ENCODE data around the gene MALAT1.
"Not testable (repeated sequence)": the region's sequence is repeated elsewhere in the genome, so short reads cannot be mapped to it uniquely, and the experiment has no call there.

Gene MALAT1

DNA sequence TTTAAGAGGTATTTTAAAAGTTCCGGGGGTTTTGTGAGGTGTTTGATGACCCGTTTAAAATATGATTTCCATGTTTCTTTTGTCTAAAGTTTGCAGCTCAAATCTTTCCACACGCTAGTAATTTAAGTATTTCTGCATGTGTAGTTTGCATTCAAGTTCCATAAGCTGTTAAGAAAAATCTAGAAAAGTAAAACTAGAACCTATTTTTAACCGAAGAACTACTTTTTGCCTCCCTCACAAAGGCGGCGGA is 193 bp upstream of the MALAT1 start:
- DNase-seq (ENCODE audit: low spot score), result no peak

DNA sequence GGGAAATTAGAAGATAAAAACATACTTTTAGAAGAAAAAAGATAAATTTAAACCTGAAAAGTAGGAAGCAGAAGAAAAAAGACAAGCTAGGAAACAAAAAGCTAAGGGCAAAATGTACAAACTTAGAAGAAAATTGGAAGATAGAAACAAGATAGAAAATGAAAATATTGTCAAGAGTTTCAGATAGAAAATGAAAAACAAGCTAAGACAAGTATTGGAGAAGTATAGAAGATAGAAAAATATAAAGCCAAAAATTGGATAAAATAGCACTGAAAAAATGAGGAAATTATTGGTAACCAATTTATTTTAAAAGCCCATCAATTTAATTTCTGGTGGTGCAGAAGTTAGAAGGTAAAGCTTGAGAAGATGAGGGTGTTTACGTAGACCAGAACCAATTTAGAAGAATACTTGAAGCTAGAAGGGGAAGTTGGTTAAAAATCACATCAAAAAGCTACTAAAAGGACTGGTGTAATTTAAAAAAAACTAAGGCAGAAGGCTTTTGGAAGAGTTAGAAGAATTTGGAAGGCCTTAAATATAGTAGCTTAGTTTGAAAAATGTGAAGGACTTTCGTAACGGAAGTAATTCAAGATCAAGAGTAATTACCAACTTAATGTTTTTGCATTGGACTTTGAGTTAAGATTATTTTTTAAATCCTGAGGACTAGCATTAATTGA is 1.0 kb downstream of the MALAT1 start:
- no peak for DNase-seq (ENCODE audit: low spot score)

- DNase-seq (ENCODE audit: low spot score), result no peak
Observed at GRCh38 chr11:65500387-65501185, 1.7 kb downstream of the MALAT1 start.

GRCh38 chr11:65501186-65501471 is 2.3 kb downstream of the MALAT1 start:
- no peak for DNase-seq (ENCODE audit: low spot score)

DNA sequence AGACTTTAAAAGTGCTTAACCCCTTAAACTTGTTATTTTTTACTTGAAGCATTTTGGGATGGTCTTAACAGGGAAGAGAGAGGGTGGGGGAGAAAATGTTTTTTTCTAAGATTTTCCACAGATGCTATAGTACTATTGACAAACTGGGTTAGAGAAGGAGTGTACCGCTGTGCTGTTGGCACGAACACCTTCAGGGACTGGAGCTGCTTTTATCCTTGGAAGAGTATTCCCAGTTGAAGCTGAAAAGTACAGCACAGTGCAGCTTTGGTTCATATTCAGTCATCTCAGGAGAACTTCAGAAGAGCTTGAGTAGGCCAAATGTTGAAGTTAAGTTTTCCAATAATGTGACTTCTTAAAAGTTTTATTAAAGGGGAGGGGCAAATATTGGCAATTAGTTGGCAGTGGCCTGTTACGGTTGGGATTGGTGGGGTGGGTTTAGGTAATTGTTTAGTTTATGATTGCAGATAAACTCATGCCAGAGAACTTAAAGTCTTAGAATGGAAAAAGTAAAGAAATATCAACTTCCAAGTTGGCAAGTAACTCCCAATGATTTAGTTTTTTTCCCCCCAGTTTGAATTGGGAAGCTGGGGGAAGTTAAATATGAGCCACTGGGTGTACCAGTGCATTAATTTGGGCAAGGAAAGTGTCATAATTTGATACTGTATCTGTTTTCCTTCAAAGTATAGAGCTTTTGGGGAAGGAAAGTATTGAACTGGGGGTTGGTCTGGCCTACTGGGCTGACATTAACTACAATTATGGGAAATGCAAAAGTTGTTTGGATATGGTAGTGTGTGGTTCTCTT is 2.8 kb downstream of the MALAT1 start:
- no peak for DNase-seq (ENCODE audit: low spot score)

GRCh38 chr11:65502274-65502554 is 3.4 kb downstream of the MALAT1 start:
- no peak for DNase-seq (ENCODE audit: low spot score)

DNA sequence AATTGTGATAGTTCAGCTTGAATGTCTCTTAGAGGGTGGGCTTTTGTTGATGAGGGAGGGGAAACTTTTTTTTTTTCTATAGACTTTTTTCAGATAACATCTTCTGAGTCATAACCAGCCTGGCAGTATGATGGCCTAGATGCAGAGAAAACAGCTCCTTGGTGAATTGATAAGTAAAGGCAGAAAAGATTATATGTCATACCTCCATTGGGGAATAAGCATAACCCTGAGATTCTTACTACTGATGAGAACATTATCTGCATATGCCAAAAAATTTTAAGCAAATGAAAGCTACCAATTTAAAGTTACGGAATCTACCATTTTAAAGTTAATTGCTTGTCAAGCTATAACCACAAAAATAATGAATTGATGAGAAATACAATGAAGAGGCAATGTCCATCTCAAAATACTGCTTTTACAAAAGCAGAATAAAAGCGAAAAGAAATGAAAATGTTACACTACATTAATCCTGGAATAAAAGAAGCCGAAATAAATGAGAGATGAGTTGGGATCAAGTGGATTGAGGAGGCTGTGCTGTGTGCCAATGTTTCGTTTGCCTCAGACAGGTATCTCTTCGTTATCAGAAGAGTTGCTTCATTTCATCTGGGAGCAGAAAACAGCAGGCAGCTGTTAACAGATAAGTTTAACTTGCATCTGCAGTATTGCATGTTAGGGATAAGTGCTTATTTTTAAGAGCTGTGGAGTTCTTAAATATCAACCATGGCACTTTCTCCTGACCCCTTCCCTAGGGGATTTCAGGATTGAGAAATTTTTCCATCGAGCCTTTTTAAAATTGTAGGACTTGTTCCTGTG is 3.9 kb downstream of the MALAT1 start:
- no peak for DNase-seq (ENCODE audit: low spot score)

DNA sequence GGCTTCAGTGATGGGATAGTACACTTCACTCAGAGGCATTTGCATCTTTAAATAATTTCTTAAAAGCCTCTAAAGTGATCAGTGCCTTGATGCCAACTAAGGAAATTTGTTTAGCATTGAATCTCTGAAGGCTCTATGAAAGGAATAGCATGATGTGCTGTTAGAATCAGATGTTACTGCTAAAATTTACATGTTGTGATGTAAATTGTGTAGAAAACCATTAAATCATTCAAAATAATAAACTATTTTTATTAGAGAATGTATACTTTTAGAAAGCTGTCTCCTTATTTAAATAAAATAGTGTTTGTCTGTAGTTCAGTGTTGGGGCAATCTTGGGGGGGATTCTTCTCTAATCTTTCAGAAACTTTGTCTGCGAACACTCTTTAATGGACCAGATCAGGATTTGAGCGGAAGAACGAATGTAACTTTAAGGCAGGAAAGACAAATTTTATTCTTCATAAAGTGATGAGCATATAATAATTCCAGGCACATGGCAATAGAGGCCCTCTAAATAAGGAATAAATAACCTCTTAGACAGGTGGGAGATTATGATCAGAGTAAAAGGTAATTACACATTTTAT is 4.6 kb downstream of the MALAT1 start:
- no peak for DNase-seq (ENCODE audit: low spot score)

GRCh38 chr11:65503949-65504673 is 5.3 kb downstream of the MALAT1 start:
- DNase-seq (ENCODE audit: low spot score), result no peak

DNA sequence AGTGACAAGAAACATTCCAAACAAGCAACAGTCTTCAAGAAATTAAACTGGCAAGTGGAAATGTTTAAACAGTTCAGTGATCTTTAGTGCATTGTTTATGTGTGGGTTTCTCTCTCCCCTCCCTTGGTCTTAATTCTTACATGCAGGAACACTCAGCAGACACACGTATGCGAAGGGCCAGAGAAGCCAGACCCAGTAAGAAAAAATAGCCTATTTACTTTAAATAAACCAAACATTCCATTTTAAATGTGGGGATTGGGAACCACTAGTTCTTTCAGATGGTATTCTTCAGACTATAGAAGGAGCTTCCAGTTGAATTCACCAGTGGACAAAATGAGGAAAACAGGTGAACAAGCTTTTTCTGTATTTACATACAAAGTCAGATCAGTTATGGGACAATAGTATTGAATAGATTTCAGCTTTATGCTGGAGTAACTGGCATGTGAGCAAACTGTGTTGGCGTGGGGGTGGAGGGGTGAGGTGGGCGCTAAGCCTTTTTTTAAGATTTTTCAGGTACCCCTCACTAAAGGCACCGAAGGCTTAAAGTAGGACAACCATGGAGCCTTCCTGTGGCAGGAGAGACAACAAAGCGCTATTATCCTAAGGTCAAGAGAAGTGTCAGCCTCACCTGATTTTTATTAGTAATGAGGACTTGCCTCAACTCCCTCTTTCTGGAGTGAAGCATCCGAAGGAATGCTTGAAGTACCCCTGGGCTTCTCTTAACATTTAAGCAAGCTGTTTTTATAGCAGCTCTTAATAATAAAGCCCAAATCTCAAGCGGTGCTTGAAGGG is 6.0 kb downstream of the MALAT1 start:
- no peak for DNase-seq (ENCODE audit: low spot score)

DNA sequence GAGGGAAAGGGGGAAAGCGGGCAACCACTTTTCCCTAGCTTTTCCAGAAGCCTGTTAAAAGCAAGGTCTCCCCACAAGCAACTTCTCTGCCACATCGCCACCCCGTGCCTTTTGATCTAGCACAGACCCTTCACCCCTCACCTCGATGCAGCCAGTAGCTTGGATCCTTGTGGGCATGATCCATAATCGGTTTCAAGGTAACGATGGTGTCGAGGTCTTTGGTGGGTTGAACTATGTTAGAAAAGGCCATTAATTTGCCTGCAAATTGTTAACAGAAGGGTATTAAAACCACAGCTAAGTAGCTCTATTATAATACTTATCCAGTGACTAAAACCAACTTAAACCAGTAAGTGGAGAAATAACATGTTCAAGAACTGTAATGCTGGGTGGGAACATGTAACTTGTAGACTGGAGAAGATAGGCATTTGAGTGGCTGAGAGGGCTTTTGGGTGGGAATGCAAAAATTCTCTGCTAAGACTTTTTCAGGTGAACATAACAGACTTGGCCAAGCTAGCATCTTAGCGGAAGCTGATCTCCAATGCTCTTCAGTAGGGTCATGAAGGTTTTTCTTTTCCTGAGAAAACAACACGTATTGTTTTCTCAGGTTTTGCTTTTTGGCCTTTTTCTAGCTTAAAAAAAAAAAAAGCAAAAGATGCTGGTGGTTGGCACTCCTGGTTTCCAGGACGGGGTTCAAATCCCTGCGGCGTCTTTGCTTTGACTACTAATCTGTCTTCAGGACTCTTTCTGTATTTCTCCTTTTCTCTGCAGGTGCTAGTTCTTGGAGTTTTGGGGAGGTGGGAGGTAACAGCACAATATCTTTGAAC is 6.8 kb downstream of the MALAT1 start:
- DNase-seq (ENCODE audit: low spot score), result no peak

DNA sequence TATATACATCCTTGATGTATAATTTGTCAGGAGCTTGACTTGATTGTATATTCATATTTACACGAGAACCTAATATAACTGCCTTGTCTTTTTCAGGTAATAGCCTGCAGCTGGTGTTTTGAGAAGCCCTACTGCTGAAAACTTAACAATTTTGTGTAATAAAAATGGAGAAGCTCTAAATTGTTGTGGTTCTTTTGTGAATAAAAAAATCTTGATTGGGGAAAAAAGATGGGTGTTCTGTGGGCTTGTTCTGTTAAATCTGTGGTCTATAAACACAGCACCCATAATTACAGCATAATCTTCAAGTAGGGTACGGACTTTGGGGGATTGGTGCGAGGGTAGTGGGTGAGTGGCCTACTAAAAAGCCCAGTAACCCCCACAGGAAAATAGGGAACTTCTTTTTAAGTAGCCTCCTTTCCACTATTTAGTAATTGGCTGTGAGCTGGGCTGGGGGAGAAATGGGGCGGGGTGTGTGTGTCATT is 7.5 kb downstream of the MALAT1 start:
- DNase-seq (ENCODE audit: low spot score), result no peak

- no peak for DNase-seq (ENCODE audit: low spot score)
Observed at GRCh38 chr11:65506772-65507505, 8.1 kb downstream of the MALAT1 start.

DNA sequence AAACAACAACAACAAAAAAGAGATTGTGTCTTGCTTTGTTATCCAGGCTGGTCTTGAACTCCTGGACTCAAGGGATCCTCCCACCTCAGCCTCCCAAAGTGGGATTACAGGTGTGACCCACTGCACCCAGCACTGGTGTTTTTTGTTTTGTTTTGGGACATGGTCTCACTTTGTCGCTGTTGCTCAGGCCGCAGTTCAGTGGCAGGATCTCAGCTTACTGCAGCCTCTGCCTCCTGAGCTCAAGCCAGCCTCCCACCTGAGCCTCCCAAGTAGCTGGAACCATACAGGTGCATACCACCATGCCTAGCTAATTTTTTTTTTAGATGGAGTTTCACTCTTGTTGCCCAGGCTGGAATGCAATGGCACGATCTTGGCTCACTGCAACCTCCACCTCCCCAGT is 13.5 kb downstream of the MALAT1 start:
- not testable (repeated sequence) for DNase-seq (ENCODE audit: low spot score)

GRCh38 chr11:65516135-65516968 is 17.5 kb downstream of the MALAT1 start:
- no peak for DNase-seq (ENCODE audit: low spot score)

GRCh38 chr11:65518941-65519549 is 20.2 kb downstream of the MALAT1 start:
- not testable (repeated sequence) for DNase-seq (ENCODE audit: low spot score)

DNA sequence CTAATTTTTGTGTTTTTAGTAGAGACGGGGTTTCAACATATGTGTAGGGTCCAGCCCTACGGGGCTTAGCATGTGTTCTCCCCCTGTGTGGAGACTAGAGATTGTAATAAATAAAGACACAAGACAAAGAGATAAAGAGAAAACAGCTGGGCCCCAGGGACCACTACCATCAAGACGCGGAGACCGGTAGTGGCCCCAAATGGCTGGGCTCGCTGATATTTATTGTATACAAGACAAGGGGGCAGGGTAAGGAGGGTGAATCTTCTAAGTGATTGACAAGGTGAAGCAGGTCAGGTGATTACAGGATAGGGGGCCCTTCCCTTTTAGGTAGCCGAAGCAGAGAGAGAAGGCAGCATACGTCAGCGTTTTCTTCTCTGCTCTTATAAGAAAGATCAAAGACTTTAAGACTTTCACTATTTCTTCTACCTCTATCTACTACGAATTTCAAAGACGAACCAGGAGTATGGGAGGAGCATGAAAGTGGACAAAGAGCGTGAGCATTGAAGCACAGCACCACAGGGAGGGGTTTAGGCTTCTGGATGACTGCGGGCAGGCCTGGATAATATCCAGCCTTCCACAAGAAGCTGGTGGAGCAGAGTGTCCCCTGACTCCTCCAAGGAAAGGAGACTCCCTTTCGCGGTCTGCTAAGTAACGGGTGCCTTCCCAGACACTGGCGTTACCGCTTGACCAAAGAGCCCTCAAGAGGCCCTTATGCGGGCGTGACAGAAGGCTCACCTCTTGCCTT is 23.1 kb downstream of the MALAT1 start:
- not testable (repeated sequence) for DNase-seq (ENCODE audit: low spot score)
